PC-9 (cell line): ENCODE data around the gene BPIFB2.

Source experiments
- EZH2 ChIP-seq: fragments of 200-600 bp; sonication (generic); IDR thresholded peaks from 2 replicates; pipeline ENCODE4 v1.8.0; 2017; ENCODE audit warnings: antibody characterized with exemption, low read depth
- TF ChIP-seq, protein P1 (sequence below): fragments of 200-600 bp; sonication (generic); conservative IDR thresholded peaks from 2 replicates; pipeline ENCODE4 v1.6.1; 2017; ENCODE audit warnings: mixed run types, antibody characterized with exemption, mild to moderate bottlenecking, moderate library complexity

DNA sequence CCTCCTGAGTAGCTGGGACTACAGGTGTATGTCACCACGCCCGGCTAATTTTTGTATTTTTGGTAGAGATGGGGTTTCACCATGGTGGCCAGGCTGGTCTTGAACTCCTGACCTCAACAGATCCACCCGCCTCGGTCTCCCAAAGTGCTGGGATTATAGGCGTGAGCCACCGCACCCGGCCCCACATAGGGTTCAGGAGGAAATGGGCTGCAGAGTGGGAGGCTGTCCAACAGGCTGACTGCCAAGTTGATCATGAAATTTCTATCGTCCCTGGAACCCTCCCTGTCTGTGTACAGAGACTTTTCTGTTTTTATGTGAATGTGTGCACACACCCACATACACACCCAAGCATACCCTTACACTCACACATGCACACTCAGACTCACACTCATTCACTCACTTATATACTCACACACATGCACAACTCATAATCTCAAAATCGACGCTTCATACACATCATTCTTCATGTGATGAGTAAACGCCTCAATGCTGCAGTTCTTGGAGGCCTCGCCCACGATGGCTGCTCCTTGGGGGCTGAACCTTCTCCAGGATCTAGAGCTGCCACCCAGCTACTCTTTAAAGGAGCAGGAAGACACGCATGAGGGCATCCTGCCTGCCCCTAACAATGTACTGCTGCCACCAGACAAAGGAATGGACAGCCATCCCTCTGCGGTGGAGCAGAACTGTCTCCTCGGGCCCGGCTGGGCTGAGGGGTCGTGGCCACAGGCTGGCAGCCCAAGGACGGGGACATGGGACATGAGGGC is 38.8 kb upstream of the BPIFB2 start:
- TF ChIP-seq, protein P1, sequence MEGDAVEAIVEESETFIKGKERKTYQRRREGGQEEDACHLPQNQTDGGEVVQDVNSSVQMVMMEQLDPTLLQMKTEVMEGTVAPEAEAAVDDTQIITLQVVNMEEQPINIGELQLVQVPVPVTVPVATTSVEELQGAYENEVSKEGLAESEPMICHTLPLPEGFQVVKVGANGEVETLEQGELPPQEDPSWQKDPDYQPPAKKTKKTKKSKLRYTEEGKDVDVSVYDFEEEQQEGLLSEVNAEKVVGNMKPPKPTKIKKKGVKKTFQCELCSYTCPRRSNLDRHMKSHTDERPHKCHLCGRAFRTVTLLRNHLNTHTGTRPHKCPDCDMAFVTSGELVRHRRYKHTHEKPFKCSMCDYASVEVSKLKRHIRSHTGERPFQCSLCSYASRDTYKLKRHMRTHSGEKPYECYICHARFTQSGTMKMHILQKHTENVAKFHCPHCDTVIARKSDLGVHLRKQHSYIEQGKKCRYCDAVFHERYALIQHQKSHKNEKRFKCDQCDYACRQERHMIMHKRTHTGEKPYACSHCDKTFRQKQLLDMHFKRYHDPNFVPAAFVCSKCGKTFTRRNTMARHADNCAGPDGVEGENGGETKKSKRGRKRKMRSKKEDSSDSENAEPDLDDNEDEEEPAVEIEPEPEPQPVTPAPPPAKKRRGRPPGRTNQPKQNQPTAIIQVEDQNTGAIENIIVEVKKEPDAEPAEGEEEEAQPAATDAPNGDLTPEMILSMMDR: no peak
- TF ChIP-seq EZH2: no peak
